ENCODE measurements around the gene UGT1A3.

The UGT1A3 gene

DNA sequence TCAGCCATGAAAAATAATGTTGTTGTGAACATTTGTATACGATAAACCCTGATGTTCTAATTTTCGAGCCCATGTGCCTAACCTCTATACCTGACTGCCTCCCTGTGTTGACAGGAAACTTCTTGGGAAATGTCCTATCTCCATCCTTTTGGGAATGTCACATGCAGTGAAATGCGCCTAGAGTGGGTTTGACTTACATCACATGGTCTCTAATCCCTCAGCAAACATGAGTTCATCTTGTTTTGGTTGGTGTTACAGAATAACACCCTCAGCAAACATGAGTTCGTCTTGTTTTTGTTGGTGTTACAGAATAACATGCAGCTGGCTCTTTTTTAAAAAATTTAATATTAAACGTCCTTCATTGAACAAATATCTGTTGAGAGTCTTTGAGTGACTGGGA is 40.5 kb upstream of the UGT1A3 start:
- H3K4me3 ChIP-seq (ENCODE audit: low read depth, low read length), result no peak overlapping the region
- DNase-seq (ENCODE audit: low read depth, low spot score), result no peak
- TF ChIP-seq, protein P1, sequence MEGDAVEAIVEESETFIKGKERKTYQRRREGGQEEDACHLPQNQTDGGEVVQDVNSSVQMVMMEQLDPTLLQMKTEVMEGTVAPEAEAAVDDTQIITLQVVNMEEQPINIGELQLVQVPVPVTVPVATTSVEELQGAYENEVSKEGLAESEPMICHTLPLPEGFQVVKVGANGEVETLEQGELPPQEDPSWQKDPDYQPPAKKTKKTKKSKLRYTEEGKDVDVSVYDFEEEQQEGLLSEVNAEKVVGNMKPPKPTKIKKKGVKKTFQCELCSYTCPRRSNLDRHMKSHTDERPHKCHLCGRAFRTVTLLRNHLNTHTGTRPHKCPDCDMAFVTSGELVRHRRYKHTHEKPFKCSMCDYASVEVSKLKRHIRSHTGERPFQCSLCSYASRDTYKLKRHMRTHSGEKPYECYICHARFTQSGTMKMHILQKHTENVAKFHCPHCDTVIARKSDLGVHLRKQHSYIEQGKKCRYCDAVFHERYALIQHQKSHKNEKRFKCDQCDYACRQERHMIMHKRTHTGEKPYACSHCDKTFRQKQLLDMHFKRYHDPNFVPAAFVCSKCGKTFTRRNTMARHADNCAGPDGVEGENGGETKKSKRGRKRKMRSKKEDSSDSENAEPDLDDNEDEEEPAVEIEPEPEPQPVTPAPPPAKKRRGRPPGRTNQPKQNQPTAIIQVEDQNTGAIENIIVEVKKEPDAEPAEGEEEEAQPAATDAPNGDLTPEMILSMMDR (IDR thresholded peaks at IDR 0.05; ENCODE audit: insufficient read depth, low read length, missing control alignments), result no peak
- CTCF ChIA-PET, result interaction anchor here (0.6 kb wide), 1 partner anchor 239 kb away, joined by 3 read pairs; no protein-coding TSS in a partner anchor
- POLR2A ChIA-PET, result no interaction called here

DNA sequence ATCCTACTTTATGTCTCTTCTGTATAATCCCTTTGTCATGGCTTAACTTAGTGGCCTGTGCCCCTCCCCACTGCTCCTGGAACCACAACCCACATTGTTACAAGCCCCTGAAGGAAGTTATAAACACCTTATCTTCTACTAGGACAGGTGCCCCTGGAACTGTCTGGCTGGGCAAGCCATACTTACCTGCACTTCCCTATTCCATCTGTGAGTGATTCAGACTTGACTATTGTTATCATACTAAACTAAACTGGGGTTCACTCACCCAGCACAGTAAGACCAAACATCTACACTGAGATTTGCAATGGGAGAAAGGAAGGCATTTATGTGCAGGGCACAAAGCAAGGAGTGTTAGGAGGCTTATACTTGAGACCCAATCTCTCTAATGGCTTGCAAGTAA is 39.8 kb upstream of the UGT1A3 start:
- no peak overlapping the region for H3K4me3 ChIP-seq (ENCODE audit: low read depth, low read length)
- ChIA-PET POLR2A (no interaction called here), CTCF (interaction anchor here (0.6 kb wide), 1 partner anchor 240 kb away, joined by 3 read pairs; no protein-coding TSS in a partner anchor)
- TF ChIP-seq, protein P1 (IDR thresholded peaks at IDR 0.05; ENCODE audit: insufficient read depth, low read length, missing control alignments), result no peak
- DNase-seq (ENCODE audit: low read depth, low spot score), result no peak

DNA sequence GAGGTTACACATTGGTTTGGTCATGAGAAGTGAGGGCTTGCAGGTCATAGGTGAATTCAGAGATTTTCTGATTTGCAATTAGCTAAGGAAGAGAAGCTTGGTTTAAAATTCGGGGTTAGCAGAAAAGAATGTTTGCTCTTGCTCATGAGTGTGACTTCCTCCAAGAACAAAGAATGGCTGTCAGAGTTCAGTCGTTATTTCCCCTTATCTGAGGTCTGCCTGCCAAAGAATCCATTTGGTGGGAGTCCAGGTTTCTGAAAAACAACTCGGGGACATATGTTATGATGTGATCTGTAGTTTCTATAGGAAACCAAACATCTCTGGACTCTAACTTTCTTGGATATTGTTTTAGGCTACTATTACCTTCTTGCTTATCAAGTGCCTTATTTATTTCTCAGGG is 39.3 kb upstream of the UGT1A3 start:
- no peak overlapping the region for H3K4me3 ChIP-seq (ENCODE audit: low read depth, low read length)
- ChIA-PET POLR2A (interaction anchor here (0.6 kb wide), 1 partner anchor 173 kb away, joined by 3 read pairs; no protein-coding TSS in a partner anchor), CTCF (interaction anchor here (1.3 kb wide), 1 partner anchor 23 kb away, joined by 3 read pairs; the partner anchor contains the start of gene UGT1A5)
- TF ChIP-seq, protein P1 (IDR thresholded peaks at IDR 0.05; ENCODE audit: insufficient read depth, low read length, missing control alignments), result no peak
- no peak for DNase-seq (ENCODE audit: low read depth, low spot score)

DNA sequence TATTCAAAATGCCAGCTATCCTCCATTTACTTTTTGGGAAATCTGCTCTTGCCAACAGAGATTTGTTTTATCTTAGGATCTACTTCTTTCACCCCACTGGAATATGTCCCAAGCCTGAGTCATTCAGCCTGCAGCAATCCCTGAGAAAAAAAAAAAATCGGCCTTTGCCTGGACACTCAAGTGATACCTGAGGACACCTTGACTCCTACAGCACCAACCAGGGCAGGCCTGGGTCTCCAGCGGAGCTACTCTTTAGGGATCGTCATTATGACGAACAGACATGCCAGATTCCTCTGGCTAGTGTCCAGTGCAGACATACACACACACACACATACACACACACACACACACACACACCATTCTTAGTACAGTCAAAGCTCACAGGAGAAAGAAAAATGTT is 38.4 kb upstream of the UGT1A3 start:
- CTCF ChIA-PET, result interaction anchor here (1.3 kb wide), 1 partner anchor 22 kb away, joined by 3 read pairs; the partner anchor contains the start of gene UGT1A5
- no peak for DNase-seq (ENCODE audit: low read depth, low spot score)
- TF ChIP-seq, protein P1 (IDR thresholded peaks at IDR 0.05; ENCODE audit: insufficient read depth, low read length, missing control alignments), result no peak
- no peak overlapping the region for H3K4me3 ChIP-seq (ENCODE audit: low read depth, low read length)
- POLR2A ChIA-PET, result no interaction called here

DNA sequence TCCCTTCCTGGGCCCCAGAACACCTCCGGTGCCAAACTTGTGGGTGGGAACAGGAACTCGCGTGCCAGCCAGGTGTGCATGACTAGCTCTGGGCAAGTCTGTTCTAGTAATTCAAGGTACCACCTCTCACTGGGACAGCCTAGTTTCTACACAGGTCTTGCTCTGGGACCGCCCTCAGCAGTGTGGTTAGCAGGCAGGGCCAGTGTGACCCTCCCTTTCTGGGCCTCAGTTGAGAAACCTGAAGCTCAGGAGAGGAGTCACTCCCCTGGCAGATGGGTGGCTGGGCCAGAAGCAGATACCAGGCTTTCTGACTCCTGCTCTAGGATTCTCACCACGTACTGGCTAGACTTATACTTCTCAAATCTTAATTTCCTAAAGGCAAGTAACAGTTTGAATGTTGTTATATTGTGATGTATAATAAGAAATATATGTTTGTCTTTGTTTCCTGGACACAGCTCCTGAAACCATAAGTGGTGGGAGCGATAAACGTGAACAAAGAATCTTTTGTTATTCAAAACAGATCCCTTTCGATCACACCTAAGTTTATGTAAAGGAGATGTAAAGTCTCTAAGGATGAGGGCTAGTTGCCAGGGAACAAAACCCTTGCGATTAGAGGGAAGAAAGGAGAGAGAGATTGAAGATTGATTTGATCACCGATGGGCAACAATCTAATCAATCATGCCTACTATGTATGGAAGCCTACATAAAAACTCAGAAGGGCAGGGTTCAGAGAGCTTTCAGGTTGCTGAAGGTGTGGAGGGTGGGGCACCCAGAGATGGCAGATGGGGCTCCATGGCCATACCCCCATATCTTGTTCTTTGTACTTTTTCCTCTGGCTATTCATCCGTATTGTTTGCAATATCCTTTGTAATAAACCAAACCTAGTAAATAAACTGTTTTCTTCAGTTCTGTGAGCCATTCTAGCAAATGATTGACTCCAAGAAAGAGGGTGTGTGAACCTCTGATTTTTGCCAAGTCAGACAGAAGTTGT is 37.1 kb upstream of the UGT1A3 start:
- ChIA-PET CTCF (interaction anchor here (0.7 kb wide), 1 partner anchor 249 kb away, joined by 3 read pairs; no protein-coding TSS in a partner anchor), POLR2A (no interaction called here)
- TF ChIP-seq, protein P1 (IDR thresholded peaks at IDR 0.05; ENCODE audit: insufficient read depth, low read length, missing control alignments), result no peak

DNA sequence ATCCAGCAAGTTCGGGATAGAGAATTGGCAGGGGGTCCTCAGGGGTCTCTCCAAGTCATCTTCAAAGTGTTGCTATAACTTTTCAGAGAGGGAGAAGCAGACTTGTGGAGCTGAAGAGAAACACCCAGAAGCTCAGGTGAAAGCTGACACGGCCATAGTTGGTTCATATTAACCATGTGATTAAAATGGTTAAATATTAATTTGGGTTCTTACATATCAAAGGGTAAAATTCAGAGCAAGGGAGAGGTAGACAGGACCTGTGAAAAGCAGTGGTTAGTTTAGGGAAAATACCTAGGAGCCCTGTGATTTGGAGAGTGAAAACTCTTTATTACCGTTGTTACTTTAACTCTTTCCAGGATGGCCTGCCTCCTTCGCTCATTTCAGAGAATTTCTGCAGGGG is 36.2 kb upstream of the UGT1A3 start, which contains the start of gene UGT1A6:
Gene UGT1A6 (plus strand): TSS at position 243 of the 400 bp plus-strand sequence. CDS start 115 bp downstream, at position 358.
- CTCF ChIA-PET, result no interaction called here
- no peak for DNase-seq (ENCODE audit: low read depth, low spot score)
- TF ChIP-seq, protein P1 (IDR thresholded peaks at IDR 0.05; ENCODE audit: insufficient read depth, low read length, missing control alignments), result no peak
- POLR2A ChIA-PET, result no interaction called here
- no peak within 1 kb of the TSS for H3K4me3 ChIP-seq (ENCODE audit: low read depth, low read length)

More for the DNA sequence above, 37.1 kb upstream of the UGT1A3 start:
- no peak for DNase-seq (ENCODE audit: low read depth, low spot score)
- H3K4me3 ChIP-seq (ENCODE audit: low read depth, low read length), result no peak overlapping the region
